ENCODE data around the gene SLC22A15. TPM values are rescaled to one million over a fixed set of nuclear protein-coding genes. Genes with fewer than 3 reads are reported as not detected.

Gene SLC22A15
- total RNA-seq, 1 donor from 2014 or later = 5.1 TPM

- no peak for DNase-seq (ENCODE audit: low spot score)
Observed at GRCh38 chr1:116099379-116099778, 123.1 kb downstream of the SLC22A15 start.

GRCh38 chr1:116099919-116100318, 123.6 kb downstream of the SLC22A15 start:
- no peak for DNase-seq (ENCODE audit: low spot score)

DNA sequence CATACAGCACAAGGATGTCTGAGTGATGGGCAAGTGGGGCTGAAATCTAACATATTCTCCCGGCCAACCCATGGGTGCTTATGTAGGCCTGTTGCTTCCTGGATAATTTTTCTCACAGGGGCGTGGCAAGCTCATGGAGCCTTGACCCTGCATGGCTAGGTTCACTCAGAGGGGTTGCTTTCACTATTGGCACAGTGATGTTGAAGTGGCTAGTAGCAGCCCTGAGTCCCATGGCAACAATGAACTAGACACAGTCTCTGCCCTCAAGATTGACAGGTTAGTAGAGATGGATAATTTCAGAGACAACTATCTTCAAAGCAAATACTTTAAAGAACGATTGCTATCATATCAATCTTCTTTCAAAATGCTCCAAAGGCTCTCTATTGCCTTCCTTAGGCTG, 128.4 kb downstream of the SLC22A15 start:
- DNase-seq (ENCODE audit: low spot score) = no peak

GRCh38 chr1:116105996-116106395, 129.7 kb downstream of the SLC22A15 start:
- DNase-seq (ENCODE audit: low spot score) = no peak

DNA sequence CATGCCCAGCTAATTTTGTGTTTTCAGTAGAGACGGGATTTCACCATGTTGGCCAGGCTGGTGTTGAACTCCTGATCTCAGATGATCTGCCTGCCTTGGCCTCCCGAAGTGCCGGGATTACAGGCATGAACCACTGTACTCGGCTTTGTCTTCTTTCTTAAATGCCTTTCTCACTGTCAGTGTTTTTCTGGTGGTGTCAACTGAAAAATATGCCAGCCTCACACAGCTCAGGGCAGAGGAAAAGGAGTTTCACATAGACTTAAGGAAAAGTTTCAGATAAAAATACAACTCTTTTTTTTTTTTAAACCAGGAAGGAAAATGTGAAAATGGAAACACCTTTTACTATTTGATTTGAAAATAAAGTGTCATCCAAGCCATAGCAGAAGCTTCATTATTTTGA, 130.3 kb downstream of the SLC22A15 start:
- DNase-seq (ENCODE audit: low spot score) = no peak

GRCh38 chr1:116107371-116107770, 131.1 kb downstream of the SLC22A15 start:
- no peak for DNase-seq (ENCODE audit: low spot score)

DNA sequence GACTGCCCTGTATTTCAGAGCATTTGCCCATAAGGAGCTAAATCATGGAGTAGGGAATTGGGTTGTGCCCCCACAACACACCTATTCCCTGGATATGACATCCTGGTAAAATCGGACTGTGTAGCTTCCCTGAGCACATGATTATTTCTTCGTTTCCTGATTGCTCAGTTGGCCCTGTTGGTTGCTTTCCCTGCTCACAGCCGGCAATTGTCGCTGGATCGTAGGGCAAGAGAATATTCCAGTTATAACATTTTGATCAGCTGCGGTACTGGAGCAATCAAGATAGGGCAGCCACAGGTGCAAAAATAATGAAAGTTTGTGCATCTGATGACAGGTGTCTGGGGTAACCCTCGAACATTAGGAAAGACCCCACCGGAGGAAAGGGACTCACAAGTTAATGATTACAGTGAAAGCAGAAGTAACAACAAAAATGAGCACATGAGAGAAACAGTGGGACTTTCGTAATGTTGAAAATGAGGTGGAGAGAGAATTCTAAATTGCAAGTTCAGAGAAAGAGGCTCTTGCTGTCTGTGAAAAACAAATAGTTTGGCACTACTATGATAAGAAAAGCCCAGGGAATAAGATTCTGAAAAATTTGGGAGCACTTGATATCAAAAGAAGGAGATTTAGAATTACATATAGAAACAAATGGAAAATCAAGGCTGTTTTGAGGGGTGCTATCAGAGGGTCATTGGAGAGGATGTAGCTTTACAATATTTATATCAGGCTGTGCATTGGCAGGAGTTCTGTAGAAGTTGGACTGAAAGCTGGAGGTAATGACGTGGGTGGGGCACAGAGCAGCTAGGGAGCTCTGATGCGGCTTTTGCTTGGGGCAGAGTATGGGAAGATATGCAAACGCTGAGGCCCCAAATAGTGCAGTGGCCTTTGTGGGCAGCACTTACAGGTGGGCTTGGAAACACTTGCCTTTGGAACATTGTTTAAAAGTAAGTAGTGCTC, 134.5 kb downstream of the SLC22A15 start, which contains the start of gene MAB21L3:
TSS of gene MAB21L3 (plus strand) at position 833 of the 957 bp plus-strand sequence. CDS start 1,217 bp downstream, outside the sequence.
- no peak for DNase-seq (ENCODE audit: low spot score)

GRCh38 chr1:116111524-116112021, 135.3 kb downstream of the SLC22A15 start:
- DNase-seq (ENCODE audit: low spot score) = no peak

- no peak for DNase-seq (ENCODE audit: low spot score)
Observed at GRCh38 chr1:116112388-116113140, 136.3 kb downstream of the SLC22A15 start.

- no peak for DNase-seq (ENCODE audit: low spot score)
Observed at GRCh38 chr1:116113615-116114014, 137.3 kb downstream of the SLC22A15 start.

- DNase-seq (ENCODE audit: low spot score) = no peak
Observed at GRCh38 chr1:116115476-116116439, 139.4 kb downstream of the SLC22A15 start.

GRCh38 chr1:116118471-116118870, 142.2 kb downstream of the SLC22A15 start:
- no peak for DNase-seq (ENCODE audit: low spot score)

Other genes with a start within 250 kb of the SLC22A15 start
- 1.5 TPM for gene CASQ2, start 207.8 kb upstream of the SLC22A15 start, total RNA-seq
- gene NHLH2, start 135.4 kb upstream of the SLC22A15 start, total RNA-seq = not detected
- 0.22 TPM for gene MAB21L3, start 134.9 kb downstream of the SLC22A15 start, total RNA-seq